Right lobe of liver (tissue), 4 donors: ENCODE results near the gene COL3A1.

Experiments
- POLR2A ChIP-seq: fragments of 450-650 bp; IDR thresholded peaks from one replicate; pipeline ENCODE4 v1.6.1; 2017; ENCODE audit warnings: antibody characterized with exemption, mild to moderate bottlenecking
- TF ChIP-seq, protein P1 (sequence below), 4 donors: fragments of 200-600 bp in 3 of 4; fragments of 450-650 bp in 1 of 4; IDR thresholded peaks; one replicate each; pipeline versions ENCODE4 v1.5.1 to v1.8.0; 2016 to 2022; ENCODE audit warnings: antibody characterized with exemption in 4 of 4, mild to moderate bottlenecking in 2 of 4
- donor health status: DM: no; HTN: no; CAD: no.
- donor health status: DM: no; HTN: no; CAD: no.
- donor health status: DM: no; HTN: yes; CAD: no.

DNA sequence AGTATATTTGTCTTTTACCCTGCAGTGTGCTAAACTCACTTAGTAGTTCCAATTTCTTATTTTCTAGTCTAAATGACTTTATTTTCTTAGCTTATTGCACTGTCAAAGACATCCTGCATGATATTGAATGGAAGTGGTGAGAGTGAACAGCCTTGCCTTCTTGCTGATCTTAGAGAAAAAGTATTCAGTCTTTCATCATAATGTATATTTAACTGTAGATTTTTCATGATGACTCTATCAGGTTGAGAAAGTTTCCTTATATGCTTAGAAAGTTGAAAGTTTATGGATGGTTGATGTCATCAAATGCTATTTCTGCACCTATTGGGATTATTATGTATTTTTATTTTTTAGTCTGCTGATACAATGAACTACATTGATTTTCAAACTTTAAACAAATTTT lies 21.3 kb upstream of the COL3A1 start:
- TF ChIP-seq, protein P1, sequence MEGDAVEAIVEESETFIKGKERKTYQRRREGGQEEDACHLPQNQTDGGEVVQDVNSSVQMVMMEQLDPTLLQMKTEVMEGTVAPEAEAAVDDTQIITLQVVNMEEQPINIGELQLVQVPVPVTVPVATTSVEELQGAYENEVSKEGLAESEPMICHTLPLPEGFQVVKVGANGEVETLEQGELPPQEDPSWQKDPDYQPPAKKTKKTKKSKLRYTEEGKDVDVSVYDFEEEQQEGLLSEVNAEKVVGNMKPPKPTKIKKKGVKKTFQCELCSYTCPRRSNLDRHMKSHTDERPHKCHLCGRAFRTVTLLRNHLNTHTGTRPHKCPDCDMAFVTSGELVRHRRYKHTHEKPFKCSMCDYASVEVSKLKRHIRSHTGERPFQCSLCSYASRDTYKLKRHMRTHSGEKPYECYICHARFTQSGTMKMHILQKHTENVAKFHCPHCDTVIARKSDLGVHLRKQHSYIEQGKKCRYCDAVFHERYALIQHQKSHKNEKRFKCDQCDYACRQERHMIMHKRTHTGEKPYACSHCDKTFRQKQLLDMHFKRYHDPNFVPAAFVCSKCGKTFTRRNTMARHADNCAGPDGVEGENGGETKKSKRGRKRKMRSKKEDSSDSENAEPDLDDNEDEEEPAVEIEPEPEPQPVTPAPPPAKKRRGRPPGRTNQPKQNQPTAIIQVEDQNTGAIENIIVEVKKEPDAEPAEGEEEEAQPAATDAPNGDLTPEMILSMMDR (IDR thresholded peaks at IDR 0.05), result no peak
- no peak for TF ChIP-seq POLR2A
